Activated T-cell treated with anti-CD3 and anti-CD28 coated beads for 24 hours (primary cell): ENCODE data around the gene MYH10.
"Not testable (repeated sequence)": the region's sequence is repeated elsewhere in the genome, so short reads cannot be mapped to it uniquely, and the experiment has no call there.

Experiments
- DNase-seq: peaks from one replicate; pipeline ENCODE4 v3.0.0-alpha.2; 2020; ENCODE audit warnings: low read depth

MYH10 gene

GRCh38 chr17:8630227-8630801 is at the start of gene MYH10:
Gene MYH10 (minus strand): TSS chr17:8630725. CDS start chr17:8623246, 7,479 bp downstream.
- DNase-seq = no peak

DNA sequence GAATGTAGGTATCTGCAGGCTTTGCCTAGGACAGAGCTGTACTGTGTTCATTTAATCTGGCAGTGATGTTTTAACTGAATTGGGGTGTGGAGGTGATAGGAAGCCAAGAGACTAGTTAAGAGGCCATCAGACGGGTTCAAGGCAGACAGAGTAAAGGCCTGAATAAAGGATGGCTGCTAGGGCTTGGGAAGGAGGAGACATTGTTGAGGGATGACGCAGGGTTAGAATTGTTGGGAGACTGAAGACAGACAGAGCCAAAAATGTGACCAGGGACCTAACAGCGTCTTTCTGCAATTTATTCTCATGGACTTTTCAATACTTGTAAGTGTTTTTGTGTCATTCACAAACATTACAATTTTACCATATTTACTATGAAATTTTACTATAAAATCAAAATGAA is 48.6 kb upstream of the MYH10 start:
- DNase-seq = no peak

GRCh38 chr17:8675306-8675705 is 44.8 kb upstream of the MYH10 start:
- no peak for DNase-seq

- DNase-seq = no peak
Measured at GRCh38 chr17:8674344-8675305, 44.1 kb upstream of the MYH10 start.

DNA sequence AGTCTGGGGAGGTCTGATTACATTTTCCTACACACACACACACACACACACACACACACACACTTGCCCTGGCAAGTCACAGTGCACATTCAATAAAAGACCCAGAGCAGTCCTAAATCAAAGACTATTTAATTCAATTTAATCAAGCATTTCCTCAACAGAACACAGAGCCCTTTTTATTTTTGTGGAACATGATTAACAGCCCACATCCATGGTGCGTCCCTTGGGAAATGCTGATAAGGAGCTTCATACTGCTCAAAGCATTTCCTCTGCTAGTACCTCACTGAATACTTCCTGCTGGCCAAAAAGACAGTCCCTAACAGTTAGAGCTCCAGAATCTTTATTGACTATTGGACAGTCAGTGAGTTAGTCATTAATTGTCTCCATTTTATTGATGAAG is 43.1 kb upstream of the MYH10 start:
- DNase-seq = no peak

DNA sequence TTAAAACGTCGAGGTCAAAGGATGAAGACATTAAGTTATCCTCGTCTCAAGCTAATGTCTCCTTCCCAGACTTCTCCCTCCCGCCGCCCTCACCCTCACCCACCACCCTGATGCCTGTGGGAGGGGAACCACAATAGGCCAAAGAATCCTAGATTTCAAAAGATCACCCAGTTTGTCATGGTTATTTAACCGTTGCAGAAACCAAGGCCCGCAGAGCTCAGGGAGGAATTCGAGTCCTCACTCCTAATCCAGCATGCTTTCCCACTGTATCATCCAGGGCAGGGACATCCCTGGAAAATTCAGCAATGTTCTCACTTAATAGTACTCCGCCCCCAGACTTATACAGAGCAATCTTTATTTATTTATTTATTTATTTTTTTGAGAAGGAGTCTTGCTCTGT is 41.8 kb upstream of the MYH10 start:
- no peak for DNase-seq

GRCh38 chr17:8670421-8670820 is 39.9 kb upstream of the MYH10 start:
- no peak for DNase-seq

- no peak for DNase-seq
Measured at GRCh38 chr17:8668176-8668740, 37.7 kb upstream of the MYH10 start.

GRCh38 chr17:8667421-8667820 is 36.9 kb upstream of the MYH10 start:
- DNase-seq = no peak

- DNase-seq = no peak
Measured at GRCh38 chr17:8665684-8666083, 35.2 kb upstream of the MYH10 start.

- no peak for DNase-seq
Measured at GRCh38 chr17:8664456-8665126, 34.1 kb upstream of the MYH10 start.

DNA sequence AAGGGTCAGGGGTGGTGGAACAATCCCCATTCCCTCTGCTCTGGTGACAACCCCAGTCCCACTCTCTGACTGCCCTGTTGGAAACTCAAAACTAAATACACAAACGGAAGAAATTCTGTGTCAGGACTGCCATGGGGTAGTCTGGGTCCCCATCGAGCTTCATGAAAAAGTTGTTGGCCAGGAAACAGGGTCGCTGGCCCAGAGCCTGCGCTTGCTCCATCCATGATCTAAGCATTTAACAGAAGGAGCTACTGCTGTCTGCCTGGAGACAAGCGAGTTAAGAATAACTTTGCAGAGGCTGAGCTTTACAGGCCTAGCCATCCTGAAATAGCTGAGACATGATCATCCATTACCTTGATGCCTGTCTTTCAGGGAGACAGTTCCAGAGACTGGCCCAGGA is 32.4 kb upstream of the MYH10 start:
- no peak for DNase-seq

- DNase-seq = no peak
Measured at GRCh38 chr17:8662076-8662831, 31.7 kb upstream of the MYH10 start.

DNA sequence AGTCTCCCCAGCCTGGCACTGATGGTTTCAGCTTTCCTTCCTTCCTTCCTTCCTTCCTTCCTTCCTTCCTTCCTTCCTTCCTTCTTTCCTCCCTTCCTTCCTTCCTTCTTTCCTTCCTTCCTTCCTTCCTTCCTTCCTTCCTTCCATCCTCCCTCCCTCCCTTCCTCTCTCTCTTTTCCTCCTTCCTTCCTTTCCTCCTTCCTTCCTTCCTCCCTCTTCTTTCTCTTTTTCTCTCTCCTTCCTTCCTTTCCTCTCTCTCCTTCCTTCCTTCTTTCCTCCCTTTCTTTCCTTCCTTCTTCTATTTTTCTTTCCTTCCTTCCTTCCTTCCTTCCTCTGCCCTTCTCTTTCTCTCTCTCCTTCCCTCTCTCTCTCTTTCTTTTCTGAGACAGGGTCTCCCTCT is 30.2 kb upstream of the MYH10 start:
- DNase-seq = not testable (repeated sequence)

DNA sequence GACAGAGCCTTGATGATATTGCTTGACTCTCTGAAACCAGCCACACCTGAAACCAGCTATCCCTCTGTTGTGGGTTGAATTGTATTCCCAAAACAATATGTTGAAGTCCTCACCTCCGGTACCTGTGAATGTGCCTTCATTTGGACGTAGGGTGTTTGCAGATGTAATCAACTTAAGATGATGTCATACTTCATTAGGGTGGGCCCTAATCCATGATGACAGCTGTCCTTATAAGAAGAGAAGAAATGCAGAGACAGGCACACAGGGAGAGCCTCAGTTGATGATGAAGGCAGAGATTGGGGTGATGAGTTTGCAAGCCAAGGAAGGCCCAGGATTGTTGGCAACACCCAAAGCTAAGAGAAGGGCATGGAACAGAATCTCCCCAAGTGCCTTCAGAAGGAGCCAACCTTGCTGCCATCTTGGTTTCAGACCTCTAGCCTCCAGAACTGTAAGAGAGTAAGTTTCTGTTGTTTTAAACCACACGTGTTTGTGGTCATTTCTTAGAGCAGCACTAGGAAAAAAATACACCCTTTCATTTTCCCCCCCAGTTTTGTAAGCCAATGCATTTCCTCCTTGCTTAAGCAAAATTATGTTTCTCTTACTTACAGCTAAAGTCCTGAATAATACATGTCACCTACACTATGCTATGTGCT is 29.4 kb upstream of the MYH10 start:
- DNase-seq = no peak

DNA sequence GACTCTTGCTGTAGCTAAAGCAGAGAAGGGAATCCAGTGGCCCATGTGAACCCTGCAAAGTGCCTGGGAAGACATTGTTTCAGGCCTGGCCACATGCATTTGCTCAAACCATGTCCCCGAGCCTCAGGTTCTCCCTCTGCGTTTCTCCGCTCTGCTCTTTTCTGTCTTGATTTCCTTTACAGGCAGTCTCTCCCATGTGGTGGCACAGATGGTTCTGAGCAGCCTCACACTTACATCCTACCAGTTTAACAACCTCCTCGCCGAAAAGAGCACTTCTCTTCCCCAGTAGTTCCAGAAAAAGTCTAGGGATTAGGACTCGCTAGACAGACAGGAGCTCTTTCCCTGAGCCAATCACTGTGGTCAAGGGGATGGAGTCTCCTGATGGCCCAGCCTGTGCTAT is 28.3 kb upstream of the MYH10 start:
- no peak for DNase-seq

DNA sequence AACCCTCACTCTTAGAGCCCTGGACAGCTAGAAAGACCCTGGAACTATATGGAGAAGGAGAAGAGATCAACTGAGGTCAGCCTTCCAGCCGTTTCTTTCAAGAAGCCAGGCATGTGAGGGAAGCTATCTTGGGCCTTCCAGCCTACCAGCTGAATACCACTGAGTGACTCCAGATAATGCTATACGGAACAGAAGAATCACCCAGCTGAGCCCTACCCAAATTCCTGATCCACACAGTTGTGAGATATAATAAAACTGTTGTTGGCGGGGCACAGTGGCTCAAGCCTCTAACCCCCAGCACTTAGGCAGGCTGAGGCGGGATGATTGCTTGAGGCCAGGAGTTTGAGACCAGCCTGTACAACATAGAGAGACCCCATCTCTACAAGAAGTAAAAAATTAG is 26.2 kb upstream of the MYH10 start:
- DNase-seq = no peak

GRCh38 chr17:8654822-8655221 is 24.3 kb upstream of the MYH10 start:
- DNase-seq = no peak

- no peak for DNase-seq
Measured at GRCh38 chr17:8651013-8651412, 20.5 kb upstream of the MYH10 start.

DNA sequence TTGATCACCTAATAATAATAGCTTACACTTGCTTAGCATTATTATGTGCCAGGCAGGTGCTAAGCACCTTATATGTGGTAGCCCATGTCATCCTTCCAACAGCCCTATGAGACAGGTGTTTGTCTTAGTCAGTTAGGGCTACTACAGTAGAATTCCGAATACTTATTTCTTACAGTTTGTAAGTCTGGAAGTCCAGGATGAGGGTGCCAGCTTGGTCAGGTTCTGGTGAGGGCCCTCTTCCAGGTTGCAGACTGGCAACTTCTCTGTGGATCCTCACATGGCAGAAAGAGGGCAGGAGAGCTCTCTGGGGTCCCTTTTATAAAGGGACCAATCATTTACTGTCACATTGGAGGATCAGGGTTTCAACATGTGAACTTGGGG is 19.6 kb upstream of the MYH10 start:
- no peak for DNase-seq
